ENCODE measurements around the gene GTPBP8. TPM values are rescaled to one million over a fixed set of nuclear protein-coding genes. Genes with fewer than 3 reads are reported as not detected.

Gene GTPBP8
- total and polyA plus RNA-seq, 10 of the 15 experiments (the other 5 are each of a cell fraction or from before 2014, with no cell fraction given) = 10.3 to 29.0 (median 17.0) TPM

- peak; percentile 19 for TF ChIP-seq MEF2B (IDR thresholded peaks at IDR 0.05; ENCODE audit: partially characterized antibody, poor library complexity, severe bottlenecking)
- peak; percentile 76; the same call in 1 of the 2 replicates for TF ChIP-seq CBFB (IDR thresholded peaks at IDR 0.05; ENCODE audit: low read depth)
- TF ChIP-seq BCL11A (IDR thresholded peaks at IDR 0.05; ENCODE audit: low read depth, low read length) = no peak
- TF ChIP-seq FOXM1 (IDR thresholded peaks at IDR 0.05; ENCODE audit: low read depth, low read length) = 0 out of 2 replicates have a peak, but pooled peaks have one; percentile 7
- peak; percentile 16 for TF ChIP-seq SP1 (IDR thresholded peaks at IDR 0.05; ENCODE audit: low read depth, low read length)
- no peak for TF ChIP-seq CHD4 (IDR thresholded peaks at IDR 0.05)
- TF ChIP-seq BACH1 (IDR thresholded peaks at IDR 0.05; ENCODE audit: borderline replicate concordance) = peak; percentile 67
- TF ChIP-seq CHD2 (IDR thresholded peaks at IDR 0.05; ENCODE audit: borderline replicate concordance, low read depth, low read length) = peak; percentile 66
- TF ChIP-seq HDAC2 (IDR thresholded peaks at IDR 0.05) = no peak
- TF ChIP-seq MEF2A (IDR thresholded peaks at IDR 0.05; ENCODE audit: insufficient read depth, low read depth, low read length) = no peak
- peak; percentile 85 for TF ChIP-seq RUNX3 (IDR thresholded peaks at IDR 0.05; ENCODE audit: low read length)
- TF ChIP-seq, protein P1, sequence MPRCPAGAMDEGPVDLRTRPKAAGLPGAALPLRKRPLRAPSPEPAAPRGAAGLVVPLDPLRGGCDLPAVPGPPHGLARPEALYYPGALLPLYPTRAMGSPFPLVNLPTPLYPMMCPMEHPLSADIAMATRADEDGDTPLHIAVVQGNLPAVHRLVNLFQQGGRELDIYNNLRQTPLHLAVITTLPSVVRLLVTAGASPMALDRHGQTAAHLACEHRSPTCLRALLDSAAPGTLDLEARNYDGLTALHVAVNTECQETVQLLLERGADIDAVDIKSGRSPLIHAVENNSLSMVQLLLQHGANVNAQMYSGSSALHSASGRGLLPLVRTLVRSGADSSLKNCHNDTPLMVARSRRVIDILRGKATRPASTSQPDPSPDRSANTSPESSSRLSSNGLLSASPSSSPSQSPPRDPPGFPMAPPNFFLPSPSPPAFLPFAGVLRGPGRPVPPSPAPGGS (IDR thresholded peaks at IDR 0.05; ENCODE audit: borderline replicate concordance, insufficient read depth, low read depth, low read length, poor library complexity, severe bottlenecking) = no peak
- peak; percentile 90; the same call in 1 of the 2 replicates for TF ChIP-seq PML (IDR thresholded peaks at IDR 0.05; ENCODE audit: low read length)
- TF ChIP-seq RCOR1 (conservative IDR thresholded peaks at IDR 0.05; ENCODE audit: low read depth, low read length) = 0 out of 2 replicates have a peak, but pooled peaks have one; percentile 28
- 0 out of 4 replicates have a peak, but pooled peaks of 1 of the 2 experiments have one; percentile 1 for TF ChIP-seq SRF (IDR thresholded peaks at IDR 0.05; ENCODE audit: low read depth in 2 of 2, low read length in 2 of 2)
- TF ChIP-seq RELA (IDR thresholded peaks at IDR 0.05; ENCODE audit: borderline replicate concordance, partially characterized antibody) = no peak
- TF ChIP-seq ATF3 (IDR thresholded peaks at IDR 0.05; ENCODE audit: borderline replicate concordance, extremely low read depth, low read depth, low read length) = peak; percentile 24; the same call in 1 of the 2 replicates
- TF ChIP-seq, protein P2, sequence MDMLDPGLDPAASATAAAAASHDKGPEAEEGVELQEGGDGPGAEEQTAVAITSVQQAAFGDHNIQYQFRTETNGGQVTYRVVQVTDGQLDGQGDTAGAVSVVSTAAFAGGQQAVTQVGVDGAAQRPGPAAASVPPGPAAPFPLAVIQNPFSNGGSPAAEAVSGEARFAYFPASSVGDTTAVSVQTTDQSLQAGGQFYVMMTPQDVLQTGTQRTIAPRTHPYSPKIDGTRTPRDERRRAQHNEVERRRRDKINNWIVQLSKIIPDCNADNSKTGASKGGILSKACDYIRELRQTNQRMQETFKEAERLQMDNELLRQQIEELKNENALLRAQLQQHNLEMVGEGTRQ (IDR thresholded peaks at IDR 0.05; ENCODE audit: borderline replicate concordance, low read depth, low read length) = no peak; the same call in 1 of the 2 replicates
- peak; percentile 49 for TF ChIP-seq SMAD1 (IDR thresholded peaks at IDR 0.05; ENCODE audit: low read depth, partially characterized antibody)
- peak; percentile 60 for TF ChIP-seq NR2C1 (IDR thresholded peaks at IDR 0.05)
- TF ChIP-seq, protein P3, sequence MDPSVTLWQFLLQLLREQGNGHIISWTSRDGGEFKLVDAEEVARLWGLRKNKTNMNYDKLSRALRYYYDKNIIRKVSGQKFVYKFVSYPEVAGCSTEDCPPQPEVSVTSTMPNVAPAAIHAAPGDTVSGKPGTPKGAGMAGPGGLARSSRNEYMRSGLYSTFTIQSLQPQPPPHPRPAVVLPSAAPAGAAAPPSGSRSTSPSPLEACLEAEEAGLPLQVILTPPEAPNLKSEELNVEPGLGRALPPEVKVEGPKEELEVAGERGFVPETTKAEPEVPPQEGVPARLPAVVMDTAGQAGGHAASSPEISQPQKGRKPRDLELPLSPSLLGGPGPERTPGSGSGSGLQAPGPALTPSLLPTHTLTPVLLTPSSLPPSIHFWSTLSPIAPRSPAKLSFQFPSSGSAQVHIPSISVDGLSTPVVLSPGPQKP (IDR thresholded peaks at IDR 0.05; ENCODE audit: low read depth, low read length) = 0 out of 2 replicates have a peak, but pooled peaks have one; percentile 55
- peak; percentile 86; the same call in 1 of the 2 replicates for TF ChIP-seq GATAD2B (conservative IDR thresholded peaks at IDR 0.05; ENCODE audit: low read depth)
- TF ChIP-seq NBN (IDR thresholded peaks at IDR 0.05) = peak; percentile 96
- TF ChIP-seq LARP7 (IDR thresholded peaks at IDR 0.05) = peak; percentile 96; the same call in 1 of the 2 replicates
- TF ChIP-seq MXI1 (IDR thresholded peaks at IDR 0.05; ENCODE audit: low read depth, low read length) = peak; percentile 37; the same call in 1 of the 2 replicates
- no peak for TF ChIP-seq FOS (IDR thresholded peaks at IDR 0.05; ENCODE audit: borderline replicate concordance, extremely low read depth, insufficient read length)
These were observed at the start of gene GTPBP8 (continued) for GRCh38 chr3:112990672-112991602.

Data from GM12878 (cell line).